Osteocyte (in vitro differentiated cells): ENCODE measurements around the gene WIPF2. TPM values are rescaled to one million over a fixed set of nuclear protein-coding genes. Genes with fewer than 3 reads are reported as not detected.
"Not testable (repeated sequence)": the region's sequence is repeated elsewhere in the genome, so short reads cannot be mapped to it uniquely, and the experiment has no call there.

Source experiments
- DNase-seq: peaks from one replicate; pipeline ENCODE4 v3.0.0; 2021; ENCODE audit warnings: mixed read lengths; ENCODE audit not compliant: unreplicated experiment; ENCODE audit errors: extremely low spot score
- H3K27ac Mint-ChIP-seq: one replicate; pipeline ENCODE4 v1.8.0; 2021; ENCODE audit warnings: mild to moderate bottlenecking, mixed read lengths; ENCODE audit not compliant: unreplicated experiment
- H3K27me3 Mint-ChIP-seq: one replicate; pipeline ENCODE4 v1.8.0; 2021; ENCODE audit warnings: mixed read lengths; ENCODE audit not compliant: unreplicated experiment
- H3K36me3 Mint-ChIP-seq: one replicate; pipeline ENCODE4 v1.8.0; 2021; ENCODE audit warnings: mixed read lengths; ENCODE audit not compliant: unreplicated experiment
- H3K4me1 Mint-ChIP-seq: one replicate; pipeline ENCODE4 v1.8.0; 2021; ENCODE audit warnings: mixed read lengths; ENCODE audit not compliant: unreplicated experiment
- H3K4me3 Mint-ChIP-seq: one replicate; pipeline ENCODE4 v1.8.0; 2021; ENCODE audit warnings: mild to moderate bottlenecking, moderate library complexity, mixed read lengths; ENCODE audit not compliant: unreplicated experiment
- H3K9me3 Mint-ChIP-seq: one replicate; pipeline ENCODE4 v1.8.0; 2021; ENCODE audit warnings: mixed read lengths; ENCODE audit not compliant: unreplicated experiment
- CTCF ChIP-seq: fragments of 200-600 bp; sonication (generic); IDR thresholded peaks from 2 replicates; pipeline ENCODE4 v1.5.0; 2021; ENCODE audit warnings: antibody characterized with exemption, mild to moderate bottlenecking, moderate library complexity
- total RNA-seq: library from RNA; stranded (reverse); gene quantifications from 2 replicates; pipeline ENCODE4 v1.2.1, GENCODE V29; 2021

The WIPF2 gene
- total RNA-seq, 1 donor from 2014 or later = 28.3 TPM

- DNase-seq = no peak
- Mint-ChIP-seq H3K4me3 (no peak overlapping the region), H3K4me1 (peaks cover 14% of the 10 kb centered on the region), H3K27ac (no peak overlapping the region), H3K9me3 (no peaks in the 10 kb centered on the region), H3K27me3 (no peaks in the 10 kb centered on the region), H3K36me3 (no peaks in the 10 kb centered on the region)
- TF ChIP-seq CTCF = no peak
Observed at GRCh38 chr17:40194821-40195220, 24.3 kb upstream of the WIPF2 start.

- TF ChIP-seq CTCF = no peak
- H3K9me3 Mint-ChIP-seq = no peaks in the 10 kb centered on the region
Observed at GRCh38 chr17:40197550-40197949, 21.6 kb upstream of the WIPF2 start.

GRCh38 chr17:40197965-40198456 is 21.1 kb upstream of the WIPF2 start:
- H3K4me1 Mint-ChIP-seq, H3K4me3 Mint-ChIP-seq, H3K27ac Mint-ChIP-seq, DNase-seq, H3K9me3 Mint-ChIP-seq, H3K36me3 Mint-ChIP-seq, H3K27me3 Mint-ChIP-seq: not testable (repeated sequence)

More at GRCh38 chr17:40197550-40197949, 21.6 kb upstream of the WIPF2 start:
- Mint-ChIP-seq H3K27me3 (no peaks in the 10 kb centered on the region), H3K4me1 (peaks cover 3% of the 10 kb centered on the region), H3K36me3 (no peaks in the 10 kb centered on the region), H3K4me3 (no peak overlapping the region), H3K27ac (no peak overlapping the region)
- DNase-seq = no peak

- no peak for DNase-seq
- TF ChIP-seq CTCF = no peak
- Mint-ChIP-seq H3K9me3 (no peaks in the 10 kb centered on the region), H3K4me3 (no peak overlapping the region), H3K36me3 (no peaks in the 10 kb centered on the region), H3K27ac (no peak overlapping the region), H3K4me1 (peaks cover 3% of the 10 kb centered on the region), H3K27me3 (peaks cover 2% of the 10 kb centered on the region)
Observed at GRCh38 chr17:40198576-40198975, 20.5 kb upstream of the WIPF2 start.

- no peak overlapping the region for H3K4me3 Mint-ChIP-seq
- H3K4me1 Mint-ChIP-seq = peaks cover 3% of the 10 kb centered on the region
- H3K9me3 Mint-ChIP-seq = no peaks in the 10 kb centered on the region
- no peak overlapping the region for H3K27ac Mint-ChIP-seq
- no peak for DNase-seq
- H3K36me3 Mint-ChIP-seq = no peaks in the 10 kb centered on the region
- no peak for TF ChIP-seq CTCF
- peaks cover 2% of the 10 kb centered on the region for H3K27me3 Mint-ChIP-seq
Observed at GRCh38 chr17:40203131-40203530, 16.0 kb upstream of the WIPF2 start.

GRCh38 chr17:40206193-40206592 is 12.9 kb upstream of the WIPF2 start:
- H3K27ac Mint-ChIP-seq, H3K4me3 Mint-ChIP-seq, H3K27me3 Mint-ChIP-seq, H3K4me1 Mint-ChIP-seq, DNase-seq, H3K36me3 Mint-ChIP-seq, H3K9me3 Mint-ChIP-seq: not testable (repeated sequence)
